NCI-H460 (cell line): ENCODE data around the gene KRTAP4-1. TPM values are rescaled to one million over a fixed set of nuclear protein-coding genes. Genes with fewer than 3 reads are reported as not detected.
"Not testable (repeated sequence)": the region's sequence is repeated elsewhere in the genome, so short reads cannot be mapped to it uniquely, and the experiment has no call there.

Source experiments
- DNase-seq: peaks from one replicate; pipeline ENCODE4 v3.0.0-alpha.2; 2016; ENCODE audit warnings: low read depth; ENCODE audit errors: extremely low read depth
- polyA plus RNA-seq: library from polyadenylated mRNA; depleted of rRNA; stranded (reverse); fragments of >200 nt; gene quantifications from 2 replicates; pipeline ENCODE4 v1.2.3, GENCODE V29; 2014; cell fraction: nucleus; rRNA removed
- total RNA-seq: library from RNA; depleted of rRNA; stranded (reverse); fragments of >200 nt; shearing (Covaris generic); gene quantifications from 2 replicates; pipeline ENCODE4 v1.2.3, GENCODE V29; 2014; rRNA removed

KRTAP4-1 gene
- 0.17 TPM in 1 of 2 replicates, not detected in the other for total RNA-seq
- polyA plus RNA-seq, result not detected in 2 replicates

DNA sequence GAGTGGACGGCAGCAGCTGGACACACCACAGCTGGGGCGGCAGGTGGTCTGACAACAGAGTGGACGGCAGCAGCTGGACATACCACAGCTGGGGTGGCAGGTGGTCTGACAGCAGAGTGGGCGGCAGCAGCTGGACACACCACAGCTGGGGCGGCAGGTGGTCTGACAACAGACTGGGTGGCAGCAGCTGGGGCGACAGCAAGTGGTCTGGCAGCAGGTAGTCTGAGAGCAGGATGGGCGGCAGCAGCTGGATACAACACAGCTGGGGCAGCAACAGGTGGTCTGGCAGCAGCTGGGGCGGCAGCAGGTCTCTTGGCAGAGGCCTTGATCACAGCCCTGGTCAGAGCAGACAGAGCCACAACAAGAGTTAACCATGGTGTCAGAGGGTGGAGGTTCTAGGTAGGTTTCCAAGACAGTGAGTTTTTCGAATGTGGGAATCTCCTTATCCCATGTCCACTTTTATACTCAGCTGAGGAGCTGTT lies at the start of gene KRTAP4-1:
Gene KRTAP4-1 (minus strand): TSS at position 432 of the 482 bp plus-strand sequence. CDS start 57 bp downstream, at position 375.
- no peak for DNase-seq

DNA sequence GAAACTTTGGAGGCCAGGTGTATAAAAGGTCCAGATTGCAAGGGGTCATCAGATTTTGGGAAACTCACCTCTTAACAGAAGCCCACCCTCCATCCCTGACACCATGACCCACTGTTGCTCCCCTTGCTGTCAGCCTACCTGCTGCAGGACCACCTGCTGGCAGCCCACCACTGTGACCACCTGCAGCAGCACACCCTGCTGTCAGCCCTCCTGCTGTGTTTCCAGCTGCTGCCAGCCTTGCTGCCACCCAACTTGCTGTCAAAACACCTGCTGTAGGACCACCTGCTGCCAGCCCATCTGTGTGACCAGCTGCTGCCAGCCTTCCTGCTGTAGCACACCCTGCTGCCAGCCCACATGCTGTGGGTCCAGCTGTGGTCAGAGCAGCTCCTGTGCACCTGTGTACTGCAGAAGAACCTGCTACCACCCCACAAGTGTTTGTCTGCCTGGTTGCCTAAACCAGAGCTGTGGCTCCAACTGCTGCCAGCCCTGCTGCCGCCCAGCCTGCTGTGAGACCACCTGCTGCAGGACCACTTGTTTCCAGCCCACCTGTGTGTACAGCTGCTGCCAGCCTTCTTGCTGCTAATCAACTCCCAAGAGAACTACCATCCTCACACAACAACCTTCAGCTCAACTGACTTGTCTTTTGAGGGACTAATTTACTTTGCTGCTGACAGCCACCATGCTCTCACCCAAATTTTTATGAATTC lies 47.8 kb upstream of the KRTAP4-1 start, which contains the start of gene KRTAP9-3:
Gene KRTAP9-3 (plus strand): TSS at position 51 of the 707 bp plus-strand sequence. CDS start 53 bp downstream, at position 104.
- DNase-seq, result not testable (repeated sequence)

DNA sequence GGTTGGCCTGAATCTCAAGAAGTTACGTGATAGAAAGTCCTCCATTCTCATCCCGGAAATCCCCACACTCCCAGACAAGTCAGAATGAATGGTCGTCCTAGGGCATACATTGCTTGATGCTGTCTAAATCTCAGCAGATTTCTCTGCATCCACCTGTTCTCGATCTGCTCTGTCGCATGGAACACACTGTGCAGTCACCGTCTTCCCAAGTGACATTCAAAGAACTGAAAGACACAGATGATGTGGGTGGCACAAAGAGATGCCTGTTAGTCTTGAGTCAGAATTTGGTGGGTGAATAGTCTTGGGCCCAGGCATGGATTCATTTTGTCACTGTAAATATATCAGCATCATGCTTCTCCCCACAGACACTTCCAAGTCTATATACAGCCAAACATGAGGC lies 47.0 kb upstream of the KRTAP4-1 start:
- DNase-seq, result no peak

DNA sequence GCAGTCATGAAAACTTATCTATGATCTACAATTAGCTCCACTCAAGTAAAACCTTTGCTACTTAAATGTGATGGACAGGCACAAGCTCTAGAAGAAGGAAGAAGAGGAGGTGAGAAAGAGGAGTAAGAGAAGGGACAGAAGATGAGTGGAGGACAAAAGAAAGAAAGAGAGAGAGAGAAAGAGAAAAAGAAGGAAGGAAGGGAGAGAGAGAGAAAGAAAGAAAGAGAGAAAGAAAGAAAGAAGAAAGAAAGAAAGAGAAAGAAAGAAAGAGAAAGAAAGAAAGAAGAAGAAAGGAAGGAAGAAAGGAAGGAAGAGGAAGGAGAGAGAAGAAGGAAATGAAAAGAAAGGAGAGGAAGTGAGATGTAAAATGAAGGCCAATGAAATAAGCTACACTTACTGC lies 45.4 kb upstream of the KRTAP4-1 start:
- DNase-seq, result no peak

DNA sequence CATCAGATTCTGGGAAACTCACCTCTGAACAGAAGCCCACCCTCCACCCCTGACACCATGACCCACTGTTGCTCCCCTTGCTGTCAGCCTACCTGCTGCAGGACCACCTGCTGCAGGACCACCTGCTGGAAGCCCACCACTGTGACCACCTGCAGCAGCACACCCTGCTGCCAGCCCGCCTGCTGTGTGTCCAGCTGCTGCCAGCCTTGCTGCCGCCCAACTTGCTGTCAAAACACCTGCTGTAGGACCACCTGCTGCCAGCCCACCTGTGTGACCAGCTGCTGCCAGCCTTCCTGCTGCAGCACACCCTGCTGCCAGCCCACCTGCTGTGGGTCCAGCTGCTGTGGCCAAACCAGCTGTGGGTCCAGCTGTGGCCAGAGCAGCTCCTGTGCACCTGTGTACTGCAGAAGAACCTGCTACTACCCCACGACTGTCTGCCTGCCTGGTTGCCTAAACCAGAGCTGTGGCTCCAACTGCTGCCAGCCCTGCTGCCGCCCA lies 41.9 kb upstream of the KRTAP4-1 start, which contains the start of gene KRTAP9-2:
Gene KRTAP9-2 (plus strand): TSS at position 51 of the 498 bp plus-strand sequence. CDS start 7 bp downstream, at position 58.
- not testable (repeated sequence) for DNase-seq

DNA sequence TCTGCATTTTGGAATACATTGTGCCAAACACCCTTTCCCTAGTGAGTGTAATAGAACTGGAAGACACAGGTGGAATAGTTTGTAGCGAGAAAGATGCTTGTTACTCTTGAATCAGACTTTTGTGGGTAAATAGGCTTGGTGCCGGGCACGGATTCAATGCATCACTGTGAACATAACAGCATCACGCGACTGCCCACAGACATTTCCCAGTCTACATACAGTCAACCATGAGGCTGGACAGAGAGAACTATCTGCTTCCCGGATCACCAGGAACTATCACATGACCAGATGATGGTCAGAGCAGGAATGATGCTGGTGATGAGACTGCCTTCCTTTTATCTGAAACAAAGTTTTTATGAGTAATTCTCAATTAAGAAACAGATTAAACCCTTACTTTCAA lies 41.3 kb upstream of the KRTAP4-1 start:
- no peak for DNase-seq

DNA sequence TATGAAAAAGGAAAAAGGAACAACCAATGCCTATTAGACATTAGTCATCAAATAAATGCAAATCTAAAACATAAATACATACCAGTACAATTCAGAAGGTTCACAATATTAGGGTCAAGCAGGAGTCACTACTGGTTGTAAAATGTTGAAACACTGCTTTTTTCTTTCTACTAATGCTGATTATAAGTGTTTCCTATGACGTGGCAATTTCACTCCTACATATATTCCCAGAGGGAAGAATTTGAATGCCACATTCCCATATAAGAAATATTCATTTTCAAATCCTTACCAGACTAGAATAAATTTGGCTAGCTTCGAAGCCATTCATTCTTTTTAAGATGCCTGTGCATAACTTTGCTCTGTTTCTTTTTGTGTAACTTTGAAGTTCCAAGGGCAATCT lies 39.1 kb upstream of the KRTAP4-1 start:
- no peak for DNase-seq

DNA sequence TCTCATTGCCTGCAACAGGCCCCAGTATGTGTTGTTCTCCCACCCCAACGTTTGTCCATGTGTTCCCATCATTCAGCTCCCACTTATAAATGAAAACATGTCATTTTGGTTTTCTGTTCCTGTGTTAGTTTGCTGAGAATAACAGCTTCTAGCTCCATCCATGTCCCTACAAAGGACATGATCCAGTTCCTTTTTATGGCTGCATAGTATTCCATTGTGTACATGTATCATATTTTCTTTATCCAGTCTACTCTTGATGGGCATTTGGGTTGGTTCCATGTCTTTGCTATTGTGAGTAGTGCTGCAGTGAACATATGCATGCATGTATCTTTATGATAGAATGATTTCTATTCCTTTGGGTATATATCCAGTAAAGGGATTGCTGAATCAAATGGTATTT lies 31.0 kb upstream of the KRTAP4-1 start:
- DNase-seq, result no peak

DNA sequence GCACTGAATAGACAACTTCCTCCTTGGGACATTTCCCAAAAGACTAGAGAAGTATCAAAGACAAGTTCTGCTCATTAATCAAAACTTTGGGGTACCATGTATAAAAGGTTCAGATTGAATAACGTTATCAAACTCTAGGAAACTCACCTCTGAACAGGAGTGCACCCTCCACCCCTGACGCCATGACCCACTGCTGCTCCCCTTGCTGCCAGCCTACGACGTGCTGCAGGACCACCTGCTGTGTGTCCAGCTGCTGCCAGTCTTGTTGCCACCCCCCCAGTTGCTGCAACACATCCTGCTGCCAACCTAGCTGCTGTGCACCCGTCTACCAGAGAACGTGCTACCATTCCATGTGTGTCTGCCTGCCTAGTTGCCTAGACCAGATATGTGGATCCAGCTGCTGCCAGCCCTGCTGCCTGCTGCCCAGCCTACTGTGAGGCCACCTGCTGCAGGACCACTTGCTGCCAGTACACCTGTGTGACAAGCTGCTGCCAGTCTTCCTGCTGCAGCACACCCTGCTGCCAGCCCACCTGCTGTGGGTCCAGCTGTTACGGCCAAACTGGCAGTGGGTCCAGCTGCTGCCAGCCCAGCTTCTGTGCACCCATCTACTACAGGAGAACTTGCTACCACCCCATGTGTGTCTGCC lies 27.9 kb upstream of the KRTAP4-1 start:
- DNase-seq, result no peak

DNA sequence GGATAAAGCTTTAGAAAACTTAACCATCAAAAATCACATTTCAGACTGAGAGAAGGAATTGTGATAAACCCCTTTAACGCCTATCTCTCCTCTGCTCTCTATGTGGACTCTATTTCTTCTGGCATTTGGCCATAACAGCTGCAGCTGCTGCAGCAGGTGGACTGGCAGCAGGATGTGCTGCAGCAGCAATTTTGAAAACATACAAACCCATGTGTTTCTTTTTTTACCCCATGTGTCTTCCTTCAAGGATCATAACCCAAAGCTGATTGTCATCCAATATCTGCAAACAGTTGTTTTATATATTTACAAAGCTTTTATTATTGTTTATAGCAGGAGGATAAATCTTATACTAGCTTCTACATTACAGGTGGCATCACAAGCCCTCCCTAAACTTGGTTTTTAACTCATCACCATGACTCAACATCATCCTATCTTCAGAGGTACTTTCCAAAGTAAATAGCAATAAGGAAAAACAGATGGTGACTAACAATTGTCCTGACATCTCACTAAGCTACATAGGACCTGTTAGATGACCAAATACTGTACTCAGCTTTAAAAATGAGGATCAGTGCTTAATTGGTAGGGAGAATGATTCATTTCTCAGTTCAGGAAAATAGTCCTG lies 27.2 kb upstream of the KRTAP4-1 start:
- no peak for DNase-seq

DNA sequence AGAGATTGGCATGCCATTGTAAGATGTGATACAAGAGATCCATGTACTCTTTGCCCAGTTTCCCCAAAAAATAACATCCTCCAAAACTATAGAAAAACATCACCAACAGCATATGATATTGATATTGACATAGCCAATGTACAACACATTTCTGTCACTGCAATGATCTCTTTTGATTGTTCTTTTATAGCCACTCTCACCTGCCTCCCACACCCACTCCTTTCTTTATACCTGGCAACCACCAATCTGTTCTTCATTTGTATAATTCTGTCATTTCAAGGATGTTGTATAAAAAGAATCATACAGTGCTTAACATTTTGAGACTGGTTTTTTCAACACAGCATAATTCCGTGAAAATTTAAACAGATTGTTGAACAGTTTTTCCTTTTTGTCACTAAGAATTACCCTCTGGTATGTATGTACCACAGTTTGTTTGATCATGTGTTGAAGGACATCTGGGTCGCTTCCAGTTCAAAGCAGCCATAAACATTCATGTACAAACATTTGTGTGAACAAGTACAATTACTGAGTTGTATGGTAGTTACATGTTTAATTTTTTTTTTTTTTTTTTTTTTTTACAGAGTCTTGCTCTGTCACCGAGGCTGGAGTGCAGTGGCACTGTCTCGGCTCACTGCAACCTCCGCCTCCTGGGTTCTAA lies 14.8 kb upstream of the KRTAP4-1 start:
- DNase-seq, result no peak

DNA sequence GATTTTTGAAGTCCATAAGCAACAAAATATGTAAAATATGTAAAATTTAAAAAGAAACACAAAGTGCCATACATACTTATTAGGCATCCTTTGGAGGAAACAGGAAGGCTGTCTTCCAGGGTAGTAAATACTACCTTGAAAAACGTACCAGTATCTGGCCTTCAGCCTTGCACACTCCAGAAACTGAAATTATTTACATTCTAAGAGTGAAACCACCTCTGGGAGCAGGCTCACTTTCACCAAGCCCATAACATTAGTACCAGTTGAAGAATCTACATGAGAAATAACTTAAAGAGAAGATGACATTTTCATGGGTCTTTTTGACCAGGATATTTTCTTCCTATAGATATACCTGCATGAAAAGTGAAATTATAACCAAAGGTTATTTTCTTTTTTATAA lies 11.4 kb upstream of the KRTAP4-1 start:
- no peak for DNase-seq

DNA sequence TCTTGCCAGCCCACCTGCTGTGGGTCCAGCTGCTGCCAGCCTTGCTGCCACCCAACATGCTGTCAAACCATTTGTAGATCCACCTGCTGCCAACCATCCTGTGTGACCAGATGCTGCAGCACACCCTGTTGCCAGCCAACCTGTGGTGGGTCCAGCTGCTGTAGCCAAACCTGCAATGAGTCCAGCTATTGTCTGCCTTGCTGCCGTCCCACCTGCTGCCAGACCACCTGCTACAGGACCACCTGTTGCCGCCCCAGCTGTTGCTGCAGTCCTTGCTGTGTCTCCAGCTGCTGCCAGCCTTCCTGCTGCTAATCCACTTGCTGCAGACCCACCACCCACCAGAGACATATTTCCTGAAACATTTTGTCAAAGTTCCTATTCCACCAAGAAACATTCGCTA lies 5.6 kb upstream of the KRTAP4-1 start:
- DNase-seq, result no peak

DNA sequence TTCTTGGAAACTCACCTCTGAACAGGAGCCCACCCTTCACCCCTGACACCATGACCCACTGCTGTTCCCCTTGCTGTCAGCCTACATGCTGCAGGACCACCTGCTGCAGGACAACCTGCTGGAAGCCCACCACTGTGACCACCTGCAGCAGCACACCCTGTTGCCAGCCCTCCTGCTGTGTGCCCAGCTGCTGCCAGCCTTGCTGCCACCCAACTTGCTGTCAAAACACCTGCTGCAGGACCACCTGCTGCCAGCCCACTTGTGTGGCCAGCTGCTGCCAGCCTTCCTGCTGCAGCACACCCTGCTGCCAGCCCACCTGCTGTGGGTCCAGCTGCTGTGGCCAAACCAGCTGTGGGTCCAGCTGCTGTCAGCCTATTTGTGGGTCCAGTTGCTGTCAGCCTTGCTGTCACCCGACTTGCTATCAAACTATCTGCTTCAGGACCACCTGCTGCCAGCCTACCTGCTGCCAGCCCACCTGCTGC lies 5.2 kb upstream of the KRTAP4-1 start, which contains the start of gene KRTAP9-1:
Gene KRTAP9-1 (plus strand): TSS at position 51 of the 482 bp plus-strand sequence. CDS start 0 bp downstream, at position 51.
- not testable (repeated sequence) for DNase-seq

DNA sequence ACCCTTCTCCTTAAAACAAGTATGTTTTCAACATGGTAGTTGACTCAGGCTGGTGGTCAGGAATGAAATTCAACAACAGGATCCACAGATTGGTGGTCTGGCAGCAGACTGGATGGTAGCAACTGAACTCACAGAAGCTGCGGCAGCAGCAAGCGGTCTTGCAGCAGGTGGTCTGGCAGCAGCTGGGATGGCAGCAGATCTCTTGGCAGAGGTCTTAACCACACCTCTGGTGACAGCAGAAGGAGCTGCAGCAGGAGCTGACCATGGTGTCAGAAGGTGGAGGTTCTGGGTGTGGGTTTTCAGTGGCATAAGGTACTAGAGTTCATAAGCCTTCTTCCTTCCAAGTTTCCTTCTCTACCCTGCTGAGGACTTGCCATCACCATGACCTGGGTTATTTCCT lies 2.2 kb upstream of the KRTAP4-1 start:
- DNase-seq, result no peak

DNA sequence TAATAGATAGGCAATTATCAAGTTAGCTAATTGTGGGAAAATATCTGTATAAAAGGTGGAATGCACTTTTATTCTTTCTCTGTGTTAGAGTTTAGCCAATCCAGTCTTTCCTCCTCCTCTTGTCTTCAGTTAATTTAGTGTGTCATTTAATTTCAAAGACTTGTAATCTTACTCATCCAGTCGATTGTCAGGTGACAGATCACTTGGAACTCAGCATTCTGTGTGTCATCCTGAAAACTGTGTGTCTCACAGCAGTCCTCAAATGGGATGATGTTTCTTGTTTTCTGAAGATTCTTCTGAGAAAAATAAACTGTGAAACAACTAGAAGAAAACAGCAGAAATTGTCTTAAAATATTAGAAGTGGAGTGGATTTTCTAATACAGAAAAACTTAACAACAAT lies 290 bp upstream of the KRTAP4-1 start:
- DNase-seq, result no peak

DNA sequence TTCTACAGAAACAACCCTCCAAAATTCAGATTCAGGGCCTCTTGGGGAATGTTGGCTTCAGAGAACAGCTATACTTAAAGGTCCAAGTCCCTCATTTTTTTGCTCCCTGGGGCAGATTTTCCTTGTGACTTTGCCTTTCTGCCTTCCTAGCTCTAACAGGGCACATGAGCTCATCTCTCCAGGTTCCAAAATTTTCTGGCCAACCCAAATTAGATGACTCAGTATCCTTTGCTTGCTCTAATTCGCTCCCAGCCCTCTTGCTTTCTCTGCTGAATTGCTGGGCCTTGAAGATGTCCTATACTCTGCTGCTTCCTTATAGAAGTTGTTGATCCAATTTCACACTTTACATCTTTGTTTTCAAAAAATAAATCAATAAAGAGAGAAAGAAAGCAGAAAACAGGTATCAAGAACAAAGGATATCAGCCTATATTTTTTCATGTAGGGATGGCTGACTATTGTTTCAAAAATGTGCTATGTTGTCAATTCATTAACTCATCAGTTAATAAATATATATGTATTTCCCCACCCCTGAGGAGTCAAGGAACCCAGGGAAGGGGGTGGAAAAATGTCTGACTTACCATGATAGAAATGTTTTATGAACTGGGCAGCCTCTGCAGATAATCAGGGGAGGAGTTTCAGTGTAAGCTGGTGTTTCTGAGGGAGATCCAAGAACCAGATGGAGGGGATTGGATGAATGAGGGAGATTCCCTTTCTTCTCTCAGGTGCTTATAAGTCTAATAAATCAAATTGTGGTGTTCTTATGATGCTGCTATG lies 5.7 kb downstream of the KRTAP4-1 start:
- no peak for DNase-seq

DNA sequence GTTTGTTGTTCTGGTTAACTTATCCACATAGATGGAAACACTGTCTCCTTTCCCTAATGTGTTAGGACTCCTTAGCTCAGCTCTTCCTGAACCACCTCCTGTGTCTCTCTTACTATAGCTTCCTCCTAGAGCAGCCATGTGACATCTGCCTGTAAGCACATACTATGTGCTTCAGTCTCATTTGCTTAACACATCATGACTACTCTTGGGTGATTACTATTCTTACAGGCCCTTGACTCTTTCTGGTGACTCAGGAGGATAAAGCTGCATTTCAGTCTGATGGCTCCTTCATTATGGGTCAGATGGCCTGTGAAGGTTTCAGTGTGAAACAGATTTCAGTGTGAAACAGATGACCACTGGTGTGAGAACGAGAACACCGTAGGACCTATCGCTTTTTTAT lies 6.4 kb downstream of the KRTAP4-1 start:
- no peak for DNase-seq

DNA sequence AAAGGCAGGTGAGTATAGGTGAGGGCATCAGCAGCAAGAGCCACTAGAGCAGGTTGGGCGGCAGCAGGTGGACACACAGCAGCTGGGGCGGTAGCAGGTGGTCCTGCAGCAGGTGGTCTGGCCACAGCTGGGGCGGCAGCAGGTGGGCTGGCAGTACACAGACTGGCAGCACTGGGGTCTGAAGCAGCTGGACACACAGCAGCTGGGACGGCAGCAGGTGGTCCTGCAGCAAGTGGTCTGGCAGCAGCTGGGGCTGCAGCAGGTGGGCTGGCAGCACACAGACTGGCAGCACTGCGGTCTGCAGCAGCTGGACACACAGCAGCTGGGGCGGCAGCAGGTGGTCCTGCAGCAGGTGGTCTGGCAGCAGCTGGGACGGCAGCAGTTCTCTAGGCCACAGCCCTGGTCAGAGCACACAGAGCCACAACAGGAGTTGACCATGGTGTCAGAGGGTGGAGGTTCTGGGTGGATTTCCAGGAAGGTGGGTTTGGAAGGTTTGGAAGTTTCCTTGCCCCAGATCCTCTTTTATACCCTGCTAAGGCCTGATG lies 6.9 kb downstream of the KRTAP4-1 start, which contains the start of gene KRTAP4-2:
Gene KRTAP4-2 (minus strand): TSS at position 495 of the 545 bp plus-strand sequence. CDS start 57 bp downstream, at position 438.
- no peak for DNase-seq
